Transverse colon (tissue), 4 donors: Measurements from ENCODE around the gene P2RX6.

Experiments used
- CTCF ChIP-seq, 5 experiments: fragments of 200-600 bp in 3 of 5; fragments of 450-650 bp in 2 of 5; sonication (generic) in 3 of 5; IDR thresholded peaks; 1 replicate in 2 of 5; 2 replicates in 3 of 5; pipeline ENCODE4 v1.5.1; 2016 to 2017; ENCODE audit warnings: antibody characterized with exemption in 5 of 5, inconsistent platforms in 3 of 5, mild to moderate bottlenecking in 2 of 5, moderate library complexity in 1 of 5
- EP300 ChIP-seq: sonication (generic); formaldehyde crosslinking; IDR thresholded peaks from one replicate; pipeline ENCODE4 v1.6.1; 2017; ENCODE audit warnings: antibody characterized with exemption, low read depth
- POLR2A ChIP-seq: fragments of 450-650 bp; IDR thresholded peaks from one replicate; pipeline ENCODE4 v1.6.1; 2016; ENCODE audit warnings: antibody characterized with exemption, mild to moderate bottlenecking, moderate library complexity
- POLR2AphosphoS5 ChIP-seq, 3 donors: sonication (generic); formaldehyde crosslinking; IDR thresholded peaks; one replicate each; pipeline ENCODE4 v1.6.1; 2016; ENCODE audit warnings: antibody characterized with exemption in 3 of 3

DNA sequence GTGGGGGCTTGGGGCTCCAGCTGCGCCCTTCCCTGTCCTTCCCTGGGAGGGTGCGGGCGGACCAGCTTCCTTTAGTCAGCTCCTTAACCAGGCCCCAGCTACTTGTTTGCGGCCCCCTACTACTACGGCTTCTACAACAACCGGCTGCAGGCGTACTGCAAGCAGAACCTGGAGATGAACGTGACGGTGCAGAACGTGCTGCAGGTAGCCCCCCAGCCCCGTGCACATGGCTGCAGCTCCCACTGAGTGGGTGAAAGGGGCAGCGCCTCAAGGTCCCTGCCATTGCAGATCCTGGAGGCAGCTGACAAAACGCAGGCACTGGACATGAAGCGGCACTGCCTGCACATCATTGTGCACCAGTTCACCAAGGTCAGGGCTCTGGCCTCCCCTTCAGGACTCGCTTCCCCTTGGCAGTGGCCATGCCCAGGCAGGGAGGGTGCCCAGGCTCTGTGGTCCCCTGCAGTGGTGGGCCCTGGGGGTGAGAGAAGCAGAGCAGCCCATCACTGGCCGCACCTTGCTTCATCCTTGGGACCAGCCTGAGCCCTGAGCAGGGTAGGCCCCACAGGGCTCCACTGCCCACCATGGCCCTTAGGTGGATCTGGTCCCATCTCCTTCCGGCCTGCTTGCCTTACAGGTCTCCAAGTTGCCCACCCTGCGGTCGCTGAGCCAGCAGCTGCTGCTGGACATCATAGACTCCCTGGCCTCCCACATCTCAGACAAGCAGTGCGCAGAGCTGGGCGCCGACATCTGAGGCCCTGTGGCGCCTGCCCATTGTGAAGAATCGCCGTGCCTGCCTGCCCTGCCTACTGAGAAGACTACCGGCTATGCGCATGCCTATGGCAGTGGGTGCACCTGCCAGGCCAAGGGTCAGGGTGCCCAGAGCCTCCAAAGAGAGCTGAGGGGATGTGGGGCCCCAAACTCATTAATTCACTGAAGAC, 18.1 kb upstream of the P2RX6 start:
- TF ChIP-seq CTCF (IDR thresholded peaks at IDR 0.05) (no peak), POLR2A (peak; percentile 6), POLR2AphosphoS5 (IDR thresholded peaks at IDR 0.05) (no peak), EP300 (no peak)
